COLO668 (cell line): ENCODE measurements around the gene RASL10B.
A peak's percentile ranks its signal among the peaks of the same experiment; 100 is the strongest.

ENCODE experiments used
- DNase-seq: peaks from one replicate; lab custom pipeline; 2025; ENCODE audit not compliant: unreplicated experiment; lab: John Stamatoyannopoulos, UW

Gene RASL10B

GRCh38 chr17:35716897-35717465 is 14.5 kb upstream of the RASL10B start:
- DNase-seq = no peak

- DNase-seq = no peak
Observed at GRCh38 chr17:35717475-35717874, 14.0 kb upstream of the RASL10B start.

- DNase-seq = no peak
Observed at GRCh38 chr17:35723735-35724134, 7.7 kb upstream of the RASL10B start.

- no peak for DNase-seq
Observed at GRCh38 chr17:35725058-35725457, 6.4 kb upstream of the RASL10B start.

- no peak for DNase-seq
Observed at GRCh38 chr17:35725802-35726126, 5.7 kb upstream of the RASL10B start.

- DNase-seq = peak; percentile 5
Observed at GRCh38 chr17:35726127-35726952, 5.1 kb upstream of the RASL10B start.

- DNase-seq = no peak
Observed at GRCh38 chr17:35726953-35727460, 4.4 kb upstream of the RASL10B start.

- no peak for DNase-seq
Observed at GRCh38 chr17:35727635-35728034, 3.8 kb upstream of the RASL10B start.

GRCh38 chr17:35728551-35728950 is 2.9 kb upstream of the RASL10B start:
- DNase-seq = no peak

- DNase-seq = no peak
Observed at GRCh38 chr17:35729405-35729833, 2.0 kb upstream of the RASL10B start.

GRCh38 chr17:35730400-35731005 is 936 bp upstream of the RASL10B start:
- DNase-seq = no peak

- no peak for DNase-seq
Observed at GRCh38 chr17:35731917-35732805, 722 bp downstream of the RASL10B start.

- no peak for DNase-seq
Observed at GRCh38 chr17:35732806-35733136, 1.3 kb downstream of the RASL10B start.

GRCh38 chr17:35733366-35733765 is 1.9 kb downstream of the RASL10B start:
- no peak for DNase-seq

GRCh38 chr17:35734396-35734795 is 3.0 kb downstream of the RASL10B start:
- DNase-seq = no peak

- no peak for DNase-seq
Observed at GRCh38 chr17:35735036-35735805, 3.8 kb downstream of the RASL10B start.

- no peak for DNase-seq
Observed at GRCh38 chr17:35736236-35736635, 4.8 kb downstream of the RASL10B start.

GRCh38 chr17:35738519-35739133 is 7.2 kb downstream of the RASL10B start:
- no peak for DNase-seq

- DNase-seq = no peak
Observed at GRCh38 chr17:35740216-35740615, 8.8 kb downstream of the RASL10B start.
